ENCODE data around the gene AAGAB.
"Not testable (repeated sequence)": the region's sequence is repeated elsewhere in the genome, so short reads cannot be mapped to it uniquely, and the experiment has no call there.

The AAGAB gene, protein sequence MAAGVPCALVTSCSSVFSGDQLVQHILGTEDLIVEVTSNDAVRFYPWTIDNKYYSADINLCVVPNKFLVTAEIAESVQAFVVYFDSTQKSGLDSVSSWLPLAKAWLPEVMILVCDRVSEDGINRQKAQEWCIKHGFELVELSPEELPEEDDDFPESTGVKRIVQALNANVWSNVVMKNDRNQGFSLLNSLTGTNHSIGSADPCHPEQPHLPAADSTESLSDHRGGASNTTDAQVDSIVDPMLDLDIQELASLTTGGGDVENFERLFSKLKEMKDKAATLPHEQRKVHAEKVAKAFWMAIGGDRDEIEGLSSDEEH

DNA sequence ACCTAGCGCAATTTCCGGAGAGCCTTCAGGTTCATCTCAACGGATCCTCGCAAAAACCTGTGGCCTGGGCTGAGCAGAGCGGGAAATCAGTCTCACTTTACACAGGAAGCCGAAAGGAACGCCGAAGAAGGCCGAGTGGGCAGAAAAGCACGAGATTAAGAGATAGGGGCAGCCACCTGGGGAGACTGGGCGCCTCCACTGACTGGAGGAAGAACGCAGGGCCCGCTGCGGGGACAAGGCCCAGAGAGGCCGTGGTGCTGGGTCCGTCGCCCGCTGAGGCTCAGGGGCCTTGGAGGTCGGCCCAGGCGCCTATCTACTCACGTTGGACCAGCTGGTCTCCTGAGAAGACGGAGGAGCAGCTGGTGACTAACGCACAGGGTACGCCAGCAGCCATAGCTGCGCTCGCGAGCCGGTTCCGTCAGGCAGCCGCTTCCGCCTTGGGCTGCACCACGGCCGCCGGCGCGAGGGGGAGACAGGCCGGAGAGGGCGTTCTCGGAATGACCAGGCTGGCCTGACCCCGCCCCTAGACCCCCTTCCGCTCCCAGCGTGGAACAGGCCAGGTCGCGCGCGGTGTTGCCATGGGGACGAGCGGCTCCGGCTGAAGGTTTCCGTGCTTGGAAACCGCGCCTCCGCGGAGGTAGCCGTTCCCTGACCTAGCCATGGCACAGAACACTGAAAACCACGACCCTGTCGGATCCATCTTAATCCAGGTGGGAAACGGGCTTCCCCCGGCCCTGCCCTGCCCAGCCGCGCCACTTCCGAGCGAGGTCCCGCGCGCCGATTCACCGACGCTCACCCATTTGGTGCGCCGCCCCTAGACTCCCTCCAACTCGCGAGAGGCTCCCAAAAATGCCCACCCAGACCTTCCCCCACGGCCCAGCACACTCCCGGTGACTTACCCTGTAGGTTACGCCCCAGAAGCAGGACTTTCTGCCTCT, at the start of gene AAGAB, which contains the start of gene IQCH:
AAGAB (minus strand) TSS at position 424 of the 938 bp plus-strand sequence; CDS start at position 394, 30 bp downstream.
IQCH (plus strand) TSS at position 549 of the 938 bp plus-strand sequence; CDS start at position 660, 111 bp downstream.
- TF ChIP-seq SUZ12 (IDR thresholded peaks at IDR 0.05; ENCODE audit: extremely low read depth, insufficient read depth, insufficient read length) (no peak), ZNF274 (IDR thresholded peaks at IDR 0.05; ENCODE audit: low read depth, low read length) (no peak), YY1 (IDR thresholded peaks at IDR 0.05; ENCODE audit: insufficient read depth, insufficient read length) (peak; percentile 75)
- DNase-seq (ENCODE audit: low read depth, low spot score): peak; percentile 96
- Histone ChIP-seq H3K27me3 (ENCODE audit: insufficient read depth, insufficient read length) (peaks cover 5% of the 10 kb centered on the region), H3K9ac (ENCODE audit: insufficient read length, low read depth) (peak within 1 kb of the TSS; percentile 97), H3K9me3 (ENCODE audit: insufficient read depth, low read length) (no peaks in the 10 kb centered on the region), H3K4me1 (ENCODE audit: insufficient read depth, insufficient read length) (no peaks in the 10 kb centered on the region), H3K4me3 (ENCODE audit: insufficient read length, low read depth) (peak within 1 kb of the TSS; percentile 87), H3K36me3 (ENCODE audit: insufficient read depth, insufficient read length, low read length) (peaks cover 2% of the 10 kb centered on the region)

DNA sequence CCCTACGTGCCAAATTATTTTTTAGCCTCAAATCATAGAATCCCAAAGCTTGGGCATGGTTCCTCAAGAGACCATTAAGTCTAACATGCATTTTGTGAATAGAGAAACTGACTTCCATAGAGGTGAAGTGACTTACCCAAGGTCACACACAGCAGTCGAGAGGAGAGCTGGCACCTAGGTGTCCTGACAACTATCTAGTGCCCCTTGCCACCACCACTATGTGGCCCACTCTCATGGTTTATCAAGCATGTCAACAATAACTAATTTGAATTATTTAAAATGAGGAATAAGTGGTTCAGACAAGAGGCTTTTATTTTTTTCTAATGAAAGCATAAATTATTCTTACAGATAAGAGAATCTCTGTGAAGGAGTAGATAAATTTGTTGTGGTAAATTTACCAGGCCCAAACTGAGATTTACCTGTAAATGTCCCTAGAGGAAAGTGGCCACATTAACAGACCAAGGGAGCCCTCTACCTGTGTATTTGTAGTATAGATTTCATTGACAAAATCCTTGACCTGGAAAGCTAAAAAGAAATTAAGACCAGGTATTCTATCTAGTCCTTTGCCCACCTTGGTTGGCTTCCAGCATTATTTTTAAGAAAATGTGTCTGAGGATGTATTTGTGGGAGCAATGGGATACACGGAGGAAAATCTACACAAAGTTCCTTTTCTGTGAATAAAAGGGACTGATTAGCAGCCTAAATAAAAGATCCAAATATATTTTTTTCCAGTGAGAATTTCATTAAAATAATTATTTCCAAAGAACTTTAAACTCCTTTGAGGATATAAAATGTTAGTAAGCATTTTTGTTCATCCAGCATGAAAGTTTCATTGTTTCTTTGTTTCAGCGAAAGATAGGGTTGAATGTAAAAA, 49.3 kb upstream of the AAGAB start:
- peak; percentile 43 for DNase-seq (ENCODE audit: low read depth, low spot score)
- Histone ChIP-seq H3K4me1 (ENCODE audit: insufficient read depth, insufficient read length) (no peaks in the 10 kb centered on the region), H3K4me3 (ENCODE audit: insufficient read length, low read depth) (no peak overlapping the region), H3K36me3 (ENCODE audit: insufficient read depth, insufficient read length, low read length) (no peaks in the 10 kb centered on the region), H3K27me3 (ENCODE audit: insufficient read depth, insufficient read length) (no peaks in the 10 kb centered on the region), H3K9ac (ENCODE audit: insufficient read length, low read depth) (no peak overlapping the region), H3K9me3 (ENCODE audit: insufficient read depth, low read length) (no peaks in the 10 kb centered on the region)
- no peak for TF ChIP-seq SUZ12 (IDR thresholded peaks at IDR 0.05; ENCODE audit: extremely low read depth, insufficient read depth, insufficient read length)
- no peak for TF ChIP-seq ZNF274 (IDR thresholded peaks at IDR 0.05; ENCODE audit: low read depth, low read length)
- TF ChIP-seq YY1 (IDR thresholded peaks at IDR 0.05; ENCODE audit: insufficient read depth, insufficient read length): no peak

DNA sequence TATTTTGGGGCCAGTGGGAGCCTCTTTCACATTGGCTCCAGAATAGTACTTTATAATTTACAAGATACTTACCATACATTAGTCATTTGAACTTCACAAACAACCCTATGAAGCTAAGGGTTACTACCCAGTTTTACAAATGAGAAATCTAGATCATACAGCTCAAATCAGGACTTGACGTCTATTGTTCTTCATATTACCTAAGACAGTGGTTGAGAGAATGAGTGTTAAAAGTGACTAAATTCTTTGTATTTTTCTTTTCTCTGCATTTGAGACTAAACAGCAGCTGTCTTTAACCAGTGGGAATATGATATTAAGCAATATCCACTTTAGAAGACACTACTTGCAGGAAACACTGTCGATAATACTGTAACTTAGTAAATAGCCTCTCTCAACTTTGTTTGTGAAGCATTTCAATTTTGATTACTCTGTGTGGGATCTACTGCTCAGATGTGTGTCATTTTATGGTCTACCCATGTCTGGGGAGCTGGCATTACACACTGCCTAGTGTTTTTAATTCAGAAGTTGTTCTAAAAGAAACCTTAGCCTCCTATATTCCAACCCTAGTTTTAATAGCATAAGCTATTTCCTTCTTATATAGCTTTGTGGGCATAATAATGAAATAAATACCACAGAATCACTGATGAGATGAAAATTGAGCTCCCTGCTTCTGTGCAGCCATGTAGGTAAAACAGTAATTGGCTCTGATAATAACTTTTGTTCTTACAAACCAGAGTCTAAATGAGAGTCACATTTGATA, 46.0 kb upstream of the AAGAB start:
- H3K4me3 ChIP-seq (ENCODE audit: insufficient read length, low read depth): no peak overlapping the region
- no peaks in the 10 kb centered on the region for H3K4me1 ChIP-seq (ENCODE audit: insufficient read depth, insufficient read length)
- H3K36me3 ChIP-seq (ENCODE audit: insufficient read depth, insufficient read length, low read length): no peaks in the 10 kb centered on the region
- DNase-seq (ENCODE audit: low read depth, low spot score): no peak
- TF ChIP-seq SUZ12 (IDR thresholded peaks at IDR 0.05; ENCODE audit: extremely low read depth, insufficient read depth, insufficient read length) (no peak), ZNF274 (IDR thresholded peaks at IDR 0.05; ENCODE audit: low read depth, low read length) (no peak), YY1 (IDR thresholded peaks at IDR 0.05; ENCODE audit: insufficient read depth, insufficient read length) (no peak)
- no peak overlapping the region for H3K9ac ChIP-seq (ENCODE audit: insufficient read length, low read depth)
- no peaks in the 10 kb centered on the region for H3K9me3 ChIP-seq (ENCODE audit: insufficient read depth, low read length)
- H3K27me3 ChIP-seq (ENCODE audit: insufficient read depth, insufficient read length): no peaks in the 10 kb centered on the region

DNA sequence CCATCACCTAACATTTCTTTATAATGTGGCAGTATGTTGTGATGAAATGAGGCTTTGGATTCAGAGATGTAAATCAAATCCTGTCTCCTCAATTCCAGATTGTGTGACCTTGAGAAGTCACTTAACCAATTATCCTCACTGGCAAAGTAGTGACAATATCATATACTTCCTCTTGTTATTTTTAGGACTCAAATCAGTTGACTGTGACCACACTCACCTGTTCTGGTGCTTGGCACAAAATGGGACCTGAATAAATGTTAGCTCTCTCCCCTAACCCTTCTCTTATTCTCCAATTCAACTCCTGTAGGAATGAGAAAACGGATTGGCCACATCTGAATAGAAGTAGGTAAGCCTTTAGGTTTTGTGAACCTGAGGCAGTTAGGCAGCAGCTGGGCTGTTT, 42.2 kb upstream of the AAGAB start:
- Histone ChIP-seq H3K9me3 (ENCODE audit: insufficient read depth, low read length) (no peaks in the 10 kb centered on the region), H3K4me1 (ENCODE audit: insufficient read depth, insufficient read length) (no peaks in the 10 kb centered on the region), H3K27me3 (ENCODE audit: insufficient read depth, insufficient read length) (no peaks in the 10 kb centered on the region), H3K4me3 (ENCODE audit: insufficient read length, low read depth) (no peak overlapping the region), H3K36me3 (ENCODE audit: insufficient read depth, insufficient read length, low read length) (no peaks in the 10 kb centered on the region), H3K9ac (ENCODE audit: insufficient read length, low read depth) (no peak overlapping the region)
- TF ChIP-seq SUZ12 (IDR thresholded peaks at IDR 0.05; ENCODE audit: extremely low read depth, insufficient read depth, insufficient read length) (no peak), ZNF274 (IDR thresholded peaks at IDR 0.05; ENCODE audit: low read depth, low read length) (no peak), YY1 (IDR thresholded peaks at IDR 0.05; ENCODE audit: insufficient read depth, insufficient read length) (no peak)
- no peak for DNase-seq (ENCODE audit: low read depth, low spot score)

DNA sequence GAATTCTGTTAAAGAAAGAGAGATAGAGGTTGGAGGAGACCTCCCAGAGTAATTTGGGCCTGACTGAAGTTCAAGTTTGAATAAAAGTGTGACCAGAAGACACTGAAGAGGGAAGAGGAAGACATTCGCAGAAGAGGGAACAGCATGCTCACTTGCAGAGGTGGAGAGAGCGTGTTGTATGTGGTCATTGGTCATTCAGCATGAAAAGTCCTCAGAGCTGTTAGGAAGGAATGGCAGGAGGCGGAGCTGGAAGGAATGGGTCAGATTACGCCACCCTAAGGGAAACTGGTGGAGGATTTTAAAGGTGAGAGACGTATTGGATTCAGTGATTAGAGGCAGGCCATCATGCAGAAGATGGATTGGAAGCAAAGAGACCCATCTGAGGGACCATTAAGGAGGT, 41.7 kb upstream of the AAGAB start:
- DNase-seq (ENCODE audit: low read depth, low spot score): peak; percentile 8
- Histone ChIP-seq H3K36me3 (ENCODE audit: insufficient read depth, insufficient read length, low read length) (no peaks in the 10 kb centered on the region), H3K9ac (ENCODE audit: insufficient read length, low read depth) (no peak overlapping the region), H3K4me3 (ENCODE audit: insufficient read length, low read depth) (no peak overlapping the region), H3K27me3 (ENCODE audit: insufficient read depth, insufficient read length) (no peaks in the 10 kb centered on the region), H3K9me3 (ENCODE audit: insufficient read depth, low read length) (no peaks in the 10 kb centered on the region), H3K4me1 (ENCODE audit: insufficient read depth, insufficient read length) (no peaks in the 10 kb centered on the region)
- TF ChIP-seq ZNF274 (IDR thresholded peaks at IDR 0.05; ENCODE audit: low read depth, low read length): no peak
- no peak for TF ChIP-seq SUZ12 (IDR thresholded peaks at IDR 0.05; ENCODE audit: extremely low read depth, insufficient read depth, insufficient read length)
- no peak for TF ChIP-seq YY1 (IDR thresholded peaks at IDR 0.05; ENCODE audit: insufficient read depth, insufficient read length)

DNA sequence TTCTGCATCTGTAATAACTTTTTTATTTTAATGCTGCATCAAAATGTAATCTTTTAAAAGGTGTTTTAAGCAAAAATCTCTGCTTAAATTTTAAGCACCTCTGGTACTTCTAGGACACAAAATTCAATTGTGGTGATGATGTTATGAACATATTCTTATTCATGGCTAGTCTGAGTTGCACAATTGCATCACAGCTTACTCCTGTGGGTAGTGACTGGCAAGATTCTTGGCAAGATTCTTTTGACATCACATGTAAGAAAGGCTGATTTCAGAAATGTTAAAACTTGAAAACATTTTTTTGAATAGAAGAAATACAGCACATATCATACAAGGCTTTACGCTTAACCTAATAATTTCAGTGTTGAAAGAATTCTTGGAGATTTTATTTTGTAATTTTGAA, 35.9 kb upstream of the AAGAB start:
- no peak for DNase-seq (ENCODE audit: low read depth, low spot score)
- no peaks in the 10 kb centered on the region for H3K4me1 ChIP-seq (ENCODE audit: insufficient read depth, insufficient read length)
- H3K9ac ChIP-seq (ENCODE audit: insufficient read length, low read depth): no peak overlapping the region
- peaks cover 6% of the 10 kb centered on the region; the same call in 1 of the 2 replicates for H3K9me3 ChIP-seq (ENCODE audit: insufficient read depth, low read length)
- H3K4me3 ChIP-seq (ENCODE audit: insufficient read length, low read depth): no peak overlapping the region
- H3K27me3 ChIP-seq (ENCODE audit: insufficient read depth, insufficient read length): no peaks in the 10 kb centered on the region
- TF ChIP-seq SUZ12 (IDR thresholded peaks at IDR 0.05; ENCODE audit: extremely low read depth, insufficient read depth, insufficient read length) (no peak), ZNF274 (IDR thresholded peaks at IDR 0.05; ENCODE audit: low read depth, low read length) (no peak), YY1 (IDR thresholded peaks at IDR 0.05; ENCODE audit: insufficient read depth, insufficient read length) (no peak)
- no peaks in the 10 kb centered on the region for H3K36me3 ChIP-seq (ENCODE audit: insufficient read depth, insufficient read length, low read length)

DNA sequence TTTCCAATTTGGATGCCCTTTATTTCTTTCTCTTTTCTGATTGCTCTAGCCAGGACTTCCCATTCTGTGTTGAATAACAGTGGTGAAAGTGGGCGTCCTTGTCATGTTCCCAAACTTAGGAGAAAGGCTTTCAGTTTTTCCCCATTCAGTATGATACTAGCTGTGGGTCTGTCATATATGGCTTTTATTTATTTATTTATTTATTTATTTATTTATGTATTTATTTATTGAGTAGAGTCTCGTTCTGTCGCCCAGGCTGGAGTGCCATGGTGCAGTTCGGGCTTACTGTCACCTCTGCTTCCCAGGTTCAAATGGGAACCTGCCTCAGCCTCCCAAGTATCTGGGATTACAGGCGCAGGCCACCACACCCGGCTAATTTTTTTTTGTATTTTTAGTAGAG, 31.9 kb upstream of the AAGAB start:
- not testable (repeated sequence) for H3K36me3 ChIP-seq (ENCODE audit: insufficient read depth, insufficient read length, low read length); H3K27me3 ChIP-seq (ENCODE audit: insufficient read depth, insufficient read length); H3K9ac ChIP-seq (ENCODE audit: insufficient read length, low read depth); H3K4me1 ChIP-seq (ENCODE audit: insufficient read depth, insufficient read length); H3K9me3 ChIP-seq (ENCODE audit: insufficient read depth, low read length); H3K4me3 ChIP-seq (ENCODE audit: insufficient read length, low read depth); DNase-seq (ENCODE audit: low read depth, low spot score)

DNA sequence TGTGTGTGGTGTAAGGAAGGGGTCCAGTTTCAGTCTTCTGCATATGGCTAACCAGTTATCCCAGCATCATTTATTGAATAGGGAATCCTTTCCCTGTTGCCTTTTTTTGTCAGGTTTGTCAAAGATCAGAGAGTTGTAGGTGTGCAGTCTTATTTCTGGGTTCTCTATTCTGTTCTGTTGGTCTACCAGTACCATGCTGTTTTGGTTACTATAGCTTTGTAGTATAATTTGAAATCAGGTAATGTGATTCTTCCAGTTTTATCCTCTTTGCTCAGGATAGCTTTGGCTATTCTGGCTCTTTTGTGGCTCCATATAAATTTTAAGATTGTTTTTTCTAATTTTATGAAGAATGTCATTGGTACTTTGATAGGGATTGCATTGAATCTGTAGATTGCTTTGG, 31.2 kb upstream of the AAGAB start:
- not testable (repeated sequence) for H3K4me3 ChIP-seq (ENCODE audit: insufficient read length, low read depth); DNase-seq (ENCODE audit: low read depth, low spot score); H3K27me3 ChIP-seq (ENCODE audit: insufficient read depth, insufficient read length); H3K9ac ChIP-seq (ENCODE audit: insufficient read length, low read depth); H3K4me1 ChIP-seq (ENCODE audit: insufficient read depth, insufficient read length); H3K9me3 ChIP-seq (ENCODE audit: insufficient read depth, low read length); H3K36me3 ChIP-seq (ENCODE audit: insufficient read depth, insufficient read length, low read length)

Data from NT2/D1 (cell line).